ENCODE measurements around the gene YAE1. TPM values are rescaled to one million over a fixed set of nuclear protein-coding genes. Genes with fewer than 3 reads are reported as not detected.

The YAE1 gene
- total RNA-seq, 1 donor from 2014 or later = 21.8 TPM

GRCh38 chr7:39557222-39557621, 9.0 kb upstream of the YAE1 start:
- DNase-seq = no peak

- no peak for DNase-seq
Measured at GRCh38 chr7:39557911-39558310, 8.3 kb upstream of the YAE1 start.

- peak; percentile 12 for DNase-seq
Measured at GRCh38 chr7:39560408-39560807, 5.8 kb upstream of the YAE1 start.

- DNase-seq = no peak
Measured at GRCh38 chr7:39560997-39561396, 5.2 kb upstream of the YAE1 start.

GRCh38 chr7:39565538-39565937, 666 bp upstream of the YAE1 start:
- DNase-seq = no peak

GRCh38 chr7:39567294-39567693, 1.1 kb downstream of the YAE1 start:
- no peak for DNase-seq

- no peak for DNase-seq
Measured at GRCh38 chr7:39574673-39575349, 8.6 kb downstream of the YAE1 start.

GRCh38 chr7:39577229-39577874, 11.1 kb downstream of the YAE1 start:
- DNase-seq = no peak

GRCh38 chr7:39580149-39580874, 14.1 kb downstream of the YAE1 start:
- DNase-seq = peak; percentile 96

GRCh38 chr7:39582536-39582935, 16.3 kb downstream of the YAE1 start:
- no peak for DNase-seq

- no peak for DNase-seq
Measured at GRCh38 chr7:39583539-39583938, 17.3 kb downstream of the YAE1 start.

GRCh38 chr7:39587393-39587792, 21.2 kb downstream of the YAE1 start:
- no peak for DNase-seq

- DNase-seq = no peak
Measured at GRCh38 chr7:39588416-39588815, 22.2 kb downstream of the YAE1 start.

GRCh38 chr7:39589323-39590111, 23.3 kb downstream of the YAE1 start:
- peak; percentile 33 for DNase-seq

GRCh38 chr7:39592586-39592985, 26.4 kb downstream of the YAE1 start:
- no peak for DNase-seq

GRCh38 chr7:39594988-39595620, 28.9 kb downstream of the YAE1 start:
- peak; percentile 71 for DNase-seq

GRCh38 chr7:39602351-39602750, 36.1 kb downstream of the YAE1 start:
- no peak for DNase-seq

GRCh38 chr7:39603924-39604323, 37.7 kb downstream of the YAE1 start:
- DNase-seq = no peak

- DNase-seq = no peak
Measured at GRCh38 chr7:39605087-39605486, 38.9 kb downstream of the YAE1 start.

- no peak for DNase-seq
Measured at GRCh38 chr7:39606352-39606751, 40.1 kb downstream of the YAE1 start.

GRCh38 chr7:39606941-39607340, 40.7 kb downstream of the YAE1 start:
- DNase-seq = no peak

- DNase-seq = no peak
Measured at GRCh38 chr7:39607865-39608264, 41.7 kb downstream of the YAE1 start.
